GM18517 (cell line): ENCODE measurements around the gene DDX20.
"Not testable (repeated sequence)": the region's sequence is repeated elsewhere in the genome, so short reads cannot be mapped to it uniquely, and the experiment has no call there.

Experiments used
- ATAC-seq: cut with Tn5 transposase; IDR thresholded peaks from one replicate; pipeline ENCODE4 v1.9.1; 2021; ENCODE audit warnings: mild to moderate bottlenecking, moderate library complexity; ENCODE audit not compliant: unreplicated experiment

DDX20 gene

GRCh38 chr1:111733183-111733991 is 22.3 kb upstream of the DDX20 start:
- ATAC-seq: no peak

- ATAC-seq: no peak
These were observed 21.7 kb upstream of the DDX20 start for GRCh38 chr1:111733992-111734341.

- ATAC-seq: no peak
These were observed 21.3 kb upstream of the DDX20 start for GRCh38 chr1:111734426-111734825.

- no peak for ATAC-seq
These were observed 20.8 kb upstream of the DDX20 start for GRCh38 chr1:111734856-111735255.

- no peak for ATAC-seq
These were observed 20.4 kb upstream of the DDX20 start for GRCh38 chr1:111735321-111735720.

GRCh38 chr1:111735858-111736544 is 19.7 kb upstream of the DDX20 start:
- ATAC-seq: no peak

GRCh38 chr1:111736548-111737215 is 19.0 kb upstream of the DDX20 start:
- no peak for ATAC-seq

GRCh38 chr1:111737216-111738132 is 18.2 kb upstream of the DDX20 start:
- no peak for ATAC-seq

- ATAC-seq: no peak
These were observed 17.6 kb upstream of the DDX20 start for GRCh38 chr1:111738133-111738435.

GRCh38 chr1:111738436-111739193 is 17.1 kb upstream of the DDX20 start:
- ATAC-seq: peak; percentile 45

GRCh38 chr1:111739194-111739924 is 16.3 kb upstream of the DDX20 start, which contains the start of gene INKA2:
Gene INKA2 (minus strand): TSS chr1:111739395. CDS start chr1:111739242, 153 bp downstream.
- peak; percentile 79 for ATAC-seq

GRCh38 chr1:111739925-111740765 is 15.6 kb upstream of the DDX20 start:
- ATAC-seq: no peak

GRCh38 chr1:111742292-111742691 is 13.4 kb upstream of the DDX20 start:
- not testable (repeated sequence) for ATAC-seq

- no peak for ATAC-seq
These were observed 12.7 kb upstream of the DDX20 start for GRCh38 chr1:111742938-111743549.

- no peak for ATAC-seq
These were observed 12.0 kb upstream of the DDX20 start for GRCh38 chr1:111743679-111744101.

- ATAC-seq: no peak
These were observed 9.8 kb upstream of the DDX20 start for GRCh38 chr1:111745675-111746613.

- no peak for ATAC-seq
These were observed 9.1 kb upstream of the DDX20 start for GRCh38 chr1:111746614-111746999.
